ENCODE results near the gene ALOX15B. TPM values are rescaled to one million over a fixed set of nuclear protein-coding genes. Genes with fewer than 3 reads are reported as not detected.
"Not testable (repeated sequence)": the region's sequence is repeated elsewhere in the genome, so short reads cannot be mapped to it uniquely, and the experiment has no call there.

ALOX15B gene
- total RNA-seq, 1 donor from 2014 or later: not detected

- Mint-ChIP-seq H3K27me3 (ENCODE audit: insufficient read depth, low read depth) (peaks cover 46% of the 10 kb centered on the region), H3K27ac (no peak overlapping the region), H3K9me3 (no peaks in the 10 kb centered on the region), H3K4me3 (no peak overlapping the region), H3K36me3 (no peaks in the 10 kb centered on the region), H3K4me1 (peaks cover 14% of the 10 kb centered on the region)
- no peak overlapping the region for H3K27ac ChIP-seq
- peaks cover 80% of the 10 kb centered on the region for H3K27me3 ChIP-seq
- H3K79me2 ChIP-seq (ENCODE audit: low read depth): no peaks in the 10 kb centered on the region
- H3K4me1 ChIP-seq: peaks cover 21% of the 10 kb centered on the region
- no peaks in the 10 kb centered on the region for H3K36me3 ChIP-seq
- H4K20me1 ChIP-seq (ENCODE audit: low read depth): peaks cover 8% of the 10 kb centered on the region
- H3K4me2 ChIP-seq: no peak overlapping the region
- H2AFZ ChIP-seq (replicated peaks): no peak overlapping the region
- no peaks in the 10 kb centered on the region for H3K9me3 ChIP-seq (ENCODE audit: low read depth)
- TF ChIP-seq CTCF (IDR thresholded peaks at IDR 0.05): no peak
- TF ChIP-seq EZH2 (IDR thresholded peaks at IDR 0.05): no peak
- no peak for TF ChIP-seq EZH2phosphoT487 (IDR thresholded peaks at IDR 0.05)
- H3K9ac ChIP-seq: no peak overlapping the region
- H3K4me3 ChIP-seq: no peak overlapping the region
- H3F3A ChIP-seq (ENCODE audit: low read depth): peaks cover 12% of the 10 kb centered on the region
- DNase-seq (ENCODE audit: low spot score): no peak
Observed at GRCh38 chr17:8059131-8059530, 20.3 kb downstream of the ALOX15B start.

DNA sequence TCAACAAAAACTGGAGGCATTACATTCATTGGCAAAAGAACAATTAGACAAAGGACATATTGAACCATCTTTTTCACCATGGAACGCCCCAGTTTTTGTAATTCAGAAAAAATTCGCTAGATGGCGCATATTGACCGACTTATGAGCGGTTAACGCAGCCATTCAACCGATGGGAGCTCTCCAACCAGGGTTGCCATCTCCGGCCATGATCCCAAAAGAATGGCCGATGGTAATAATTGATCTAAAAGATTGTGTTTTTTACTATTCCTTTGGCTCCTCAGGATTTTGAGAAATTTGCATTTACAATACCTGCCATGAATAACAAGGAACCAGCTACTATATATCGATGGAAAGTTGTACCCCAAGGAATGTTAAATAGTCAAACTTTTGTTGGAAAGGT is 21.4 kb downstream of the ALOX15B start:
- H3K27ac Mint-ChIP-seq: no peak overlapping the region
- H4K20me1 ChIP-seq (ENCODE audit: low read depth): peaks cover 8% of the 10 kb centered on the region
- H3K27ac ChIP-seq: no peak overlapping the region
- H3K27me3 ChIP-seq: peaks cover 92% of the 10 kb centered on the region
- peak; percentile 90 for DNase-seq (ENCODE audit: low spot score)
- no peak overlapping the region for H3K4me3 Mint-ChIP-seq
- no peaks in the 10 kb centered on the region for H3K9me3 Mint-ChIP-seq
- no peaks in the 10 kb centered on the region for H3K36me3 ChIP-seq
- H3K4me2 ChIP-seq: no peak overlapping the region
- H3K36me3 Mint-ChIP-seq: no peaks in the 10 kb centered on the region
- H3K4me1 ChIP-seq: peaks cover 21% of the 10 kb centered on the region
- no peaks in the 10 kb centered on the region for H3K9me3 ChIP-seq (ENCODE audit: low read depth)
- peaks cover 54% of the 10 kb centered on the region for H3K27me3 Mint-ChIP-seq (ENCODE audit: insufficient read depth, low read depth)
- H2AFZ ChIP-seq (replicated peaks): no peak overlapping the region
- peaks cover 12% of the 10 kb centered on the region for H3F3A ChIP-seq (ENCODE audit: low read depth)
- H3K4me3 ChIP-seq: no peak overlapping the region
- H3K4me1 Mint-ChIP-seq: peaks cover 14% of the 10 kb centered on the region
- TF ChIP-seq CTCF (IDR thresholded peaks at IDR 0.05) (peak; percentile 77), EZH2phosphoT487 (IDR thresholded peaks at IDR 0.05) (peak; percentile 58), EZH2 (IDR thresholded peaks at IDR 0.05) (no peak)
- H3K79me2 ChIP-seq (ENCODE audit: low read depth): no peaks in the 10 kb centered on the region
- no peak overlapping the region for H3K9ac ChIP-seq

- H3K9ac ChIP-seq; H2AFZ ChIP-seq (replicated peaks); H3K4me2 ChIP-seq; H3K4me3 ChIP-seq; DNase-seq (ENCODE audit: low spot score); H3K36me3 Mint-ChIP-seq; H3K9me3 ChIP-seq (ENCODE audit: low read depth); H3K36me3 ChIP-seq; H4K20me1 ChIP-seq (ENCODE audit: low read depth); H3K79me2 ChIP-seq (ENCODE audit: low read depth); H3K27ac Mint-ChIP-seq; H3K27ac ChIP-seq; H3K9me3 Mint-ChIP-seq: not testable (repeated sequence)
- Mint-ChIP-seq H3K4me3 (peak overlapping the region; percentile 6), H3K4me1 (peaks cover 14% of the 10 kb centered on the region), H3K27me3 (ENCODE audit: insufficient read depth, low read depth) (peaks cover 63% of the 10 kb centered on the region)
- Histone ChIP-seq H3K27me3 (peaks cover 96% of the 10 kb centered on the region), H3F3A (ENCODE audit: low read depth) (peaks cover 12% of the 10 kb centered on the region), H3K4me1 (peaks cover 21% of the 10 kb centered on the region)
Observed at GRCh38 chr17:8061851-8062250, 23.0 kb downstream of the ALOX15B start.

- H3K36me3 ChIP-seq: no peaks in the 10 kb centered on the region
- peaks cover 12% of the 10 kb centered on the region for H3K4me1 Mint-ChIP-seq
- H3K27ac Mint-ChIP-seq: no peak overlapping the region
- TF ChIP-seq EZH2 (IDR thresholded peaks at IDR 0.05) (no peak), CTCF (IDR thresholded peaks at IDR 0.05) (no peak), EZH2phosphoT487 (IDR thresholded peaks at IDR 0.05) (peak; percentile 24)
- peaks cover 61% of the 10 kb centered on the region for H3K27me3 Mint-ChIP-seq (ENCODE audit: insufficient read depth, low read depth)
- peak overlapping the region; percentile 65 for H3K4me2 ChIP-seq
- H3K4me3 ChIP-seq: peak overlapping the region; percentile 12
- no peaks in the 10 kb centered on the region for H3K36me3 Mint-ChIP-seq
- H3F3A ChIP-seq (ENCODE audit: low read depth): peaks cover 12% of the 10 kb centered on the region
- no peak overlapping the region for H2AFZ ChIP-seq (replicated peaks)
- H3K9me3 Mint-ChIP-seq: no peaks in the 10 kb centered on the region
- peaks cover 8% of the 10 kb centered on the region for H4K20me1 ChIP-seq (ENCODE audit: low read depth)
- H3K9me3 ChIP-seq (ENCODE audit: low read depth): no peaks in the 10 kb centered on the region
- peaks cover 21% of the 10 kb centered on the region for H3K4me1 ChIP-seq
- no peak overlapping the region for H3K4me3 Mint-ChIP-seq
- H3K27me3 ChIP-seq: peaks cover 94% of the 10 kb centered on the region
- H3K9ac ChIP-seq: no peak overlapping the region
- no peaks in the 10 kb centered on the region for H3K79me2 ChIP-seq (ENCODE audit: low read depth)
- no peak overlapping the region for H3K27ac ChIP-seq
- no peak for DNase-seq (ENCODE audit: low spot score)
Observed at GRCh38 chr17:8062435-8062806, 23.6 kb downstream of the ALOX15B start.
